IPS-NIHi7 (cell line): ENCODE results near the gene ARAP1.

Experiments used
- DNase-seq: peaks from one replicate; pipeline ENCODE4 v3.0.0; 2012; ENCODE audit warnings: mixed read lengths; ENCODE audit errors: extremely low spot score

The ARAP1 gene

GRCh38 chr11:72779495-72780128 is 27.4 kb upstream of the ARAP1 start:
- DNase-seq: no peak

DNA sequence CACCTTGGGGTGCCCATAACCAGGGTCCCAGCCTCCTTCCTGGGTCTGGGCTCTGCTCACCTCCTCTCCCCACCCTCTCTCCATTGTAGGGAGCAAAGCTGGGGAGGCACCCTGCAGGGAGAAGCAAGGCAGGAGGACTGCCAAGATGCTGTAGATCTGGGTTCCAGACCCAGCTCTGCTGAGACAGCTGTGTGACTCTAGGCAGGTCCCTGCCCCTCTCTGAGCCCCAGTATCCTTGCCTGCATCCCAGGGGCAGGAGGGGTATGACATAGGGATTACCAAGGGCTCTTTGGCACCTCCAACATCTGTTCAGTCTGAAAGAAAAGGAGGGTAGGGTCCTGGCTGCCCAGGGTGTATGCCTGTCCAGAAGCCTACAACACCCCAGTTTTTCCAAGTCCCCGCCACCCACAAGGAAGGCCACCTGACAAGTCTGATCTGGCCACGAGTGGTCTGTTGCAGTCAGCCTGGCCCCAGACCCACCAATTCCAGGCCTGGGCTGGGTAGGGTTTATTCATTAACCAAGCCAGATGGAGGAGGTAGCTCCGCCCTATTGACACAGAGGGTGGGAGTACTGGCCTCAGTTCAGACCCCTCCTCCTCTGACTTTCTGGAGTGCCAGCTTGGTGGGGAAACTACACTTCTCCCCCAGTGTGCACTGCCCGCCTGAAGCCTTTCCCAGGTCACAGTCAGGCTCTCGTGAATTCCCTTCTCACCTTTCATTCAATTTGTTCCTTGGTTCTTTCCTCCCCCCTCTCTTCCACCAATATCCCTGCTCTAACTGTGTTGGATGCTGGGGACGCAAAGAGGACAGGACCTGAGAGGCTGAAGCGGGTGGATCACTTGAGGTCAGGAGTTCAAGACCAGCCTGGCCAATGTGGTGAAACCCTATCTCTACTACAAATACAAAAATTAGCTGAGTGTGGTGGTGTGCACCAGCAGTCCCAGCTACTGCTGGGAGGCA is 26.6 kb upstream of the ARAP1 start:
- DNase-seq: no peak

GRCh38 chr11:72777755-72778278 is 25.6 kb upstream of the ARAP1 start:
- DNase-seq: no peak

- DNase-seq: peak; percentile 39
Measured at GRCh38 chr11:72776844-72777754, 24.9 kb upstream of the ARAP1 start.

DNA sequence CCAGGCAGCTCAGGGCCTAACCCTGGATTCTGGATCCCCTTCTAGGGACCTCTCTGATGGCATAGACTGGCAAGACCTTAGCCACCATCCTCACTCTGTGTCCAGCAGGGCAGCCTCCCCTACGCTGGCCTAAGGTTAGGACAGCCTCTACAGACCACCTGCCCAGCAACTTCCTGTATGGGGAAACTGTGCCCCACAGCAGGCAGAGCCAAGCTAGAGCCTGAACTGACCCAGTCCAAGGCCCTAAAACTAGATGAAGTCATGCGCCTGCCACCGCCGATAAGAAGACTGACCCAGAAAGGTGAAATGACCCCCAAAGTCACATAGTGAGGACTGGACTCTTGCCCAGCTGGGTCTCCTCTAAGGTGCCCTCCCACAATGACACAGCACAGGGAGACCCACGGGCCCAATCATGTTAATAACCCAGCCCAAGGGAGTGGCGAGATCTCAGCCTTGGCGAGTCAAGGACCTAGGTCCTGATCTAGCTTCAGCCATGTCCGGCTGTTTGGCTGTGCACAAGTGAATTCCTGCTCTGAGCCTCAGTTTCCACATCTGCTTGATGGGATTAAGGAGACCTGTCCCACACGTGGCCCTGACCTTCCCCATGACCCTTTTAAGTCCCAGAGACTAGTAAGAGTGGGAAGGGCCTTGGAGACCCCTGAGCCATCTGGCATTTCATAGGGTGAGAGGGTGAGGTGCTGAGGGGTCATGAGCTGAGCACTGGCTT is 24.1 kb upstream of the ARAP1 start:
- no peak for DNase-seq

GRCh38 chr11:72775288-72776110 is 23.3 kb upstream of the ARAP1 start:
- no peak for DNase-seq

DNA sequence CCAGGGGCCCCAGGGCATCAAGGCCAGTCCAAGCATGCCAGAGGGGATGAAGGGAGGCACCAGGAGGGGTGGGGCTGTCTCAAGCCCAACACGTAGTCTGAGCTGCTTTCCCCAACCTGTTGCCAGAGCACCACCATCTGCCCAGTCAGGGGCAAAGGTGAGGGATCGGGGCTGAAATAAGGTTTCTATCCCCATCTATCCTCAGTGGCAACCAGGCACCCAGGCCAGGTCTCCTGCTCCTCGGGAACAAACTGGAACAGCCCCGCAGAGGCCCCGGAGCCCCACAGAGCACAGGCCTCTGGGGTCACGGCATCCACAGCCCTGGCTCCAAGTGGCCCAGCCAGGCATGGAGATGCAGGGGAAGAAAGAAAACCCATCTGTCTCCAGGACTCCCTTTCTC is 22.3 kb upstream of the ARAP1 start:
- DNase-seq: no peak

DNA sequence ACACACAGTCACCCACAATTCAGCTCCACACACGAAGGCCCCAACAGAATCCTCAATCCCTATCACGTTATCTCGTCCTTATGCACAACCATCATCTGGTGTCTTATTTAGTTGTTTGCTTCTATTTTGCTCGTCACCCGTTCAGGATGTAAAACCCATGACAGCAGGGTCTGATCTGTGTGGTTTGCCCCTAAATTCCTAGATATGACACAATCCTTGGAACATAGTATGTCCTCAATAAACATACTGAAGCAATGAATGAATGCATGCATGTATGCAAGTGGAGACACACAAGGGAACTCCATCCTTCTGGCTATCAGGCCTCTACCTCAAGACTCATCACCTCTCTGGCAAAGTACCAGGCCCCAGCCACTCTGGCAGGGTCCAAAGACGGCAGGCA is 21.5 kb upstream of the ARAP1 start:
- DNase-seq: no peak

DNA sequence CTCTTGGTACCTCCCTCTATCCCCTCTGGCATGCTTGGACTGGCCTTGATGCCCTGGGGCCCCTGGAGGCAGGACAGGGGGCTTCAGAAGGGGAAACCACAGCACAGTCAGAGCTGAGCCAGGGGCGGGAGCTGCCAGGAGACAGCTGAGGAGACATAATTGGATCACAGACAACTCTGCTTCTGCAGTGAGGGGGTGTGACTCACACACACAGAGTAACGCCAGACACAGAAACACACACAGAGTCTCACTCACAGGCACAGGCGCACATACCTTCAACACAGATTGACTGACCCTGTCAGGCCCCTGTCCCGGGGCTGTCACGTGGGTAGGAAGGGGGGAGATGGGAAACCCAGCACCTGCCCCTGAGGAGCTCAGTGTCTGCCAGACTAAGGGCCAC is 21.1 kb upstream of the ARAP1 start:
- no peak for DNase-seq

- DNase-seq: no peak
Measured at GRCh38 chr11:72772059-72772458, 19.9 kb upstream of the ARAP1 start.

DNA sequence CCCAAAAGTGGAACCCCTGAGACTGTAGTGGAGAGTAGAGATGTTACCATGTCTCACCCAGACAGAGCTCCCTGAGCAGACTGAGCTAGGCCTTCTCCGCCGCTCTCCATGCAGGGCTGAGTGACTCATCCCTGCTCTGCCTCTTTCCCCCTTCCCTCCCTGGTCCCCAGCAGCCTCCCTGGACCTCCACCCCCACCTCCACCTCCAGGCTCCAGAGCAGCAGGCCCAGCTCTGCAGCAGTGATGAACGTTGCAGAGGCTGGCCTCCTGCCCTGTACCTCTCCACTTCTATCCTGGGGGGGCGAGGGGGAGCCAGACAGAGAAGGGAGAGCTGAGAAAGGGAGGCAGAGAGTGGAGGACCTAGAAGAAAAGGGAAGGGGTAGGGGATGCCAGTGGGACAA is 19.3 kb upstream of the ARAP1 start:
- peak; percentile 51 for DNase-seq

- DNase-seq: no peak
Measured at GRCh38 chr11:72770799-72771198, 18.6 kb upstream of the ARAP1 start.

DNA sequence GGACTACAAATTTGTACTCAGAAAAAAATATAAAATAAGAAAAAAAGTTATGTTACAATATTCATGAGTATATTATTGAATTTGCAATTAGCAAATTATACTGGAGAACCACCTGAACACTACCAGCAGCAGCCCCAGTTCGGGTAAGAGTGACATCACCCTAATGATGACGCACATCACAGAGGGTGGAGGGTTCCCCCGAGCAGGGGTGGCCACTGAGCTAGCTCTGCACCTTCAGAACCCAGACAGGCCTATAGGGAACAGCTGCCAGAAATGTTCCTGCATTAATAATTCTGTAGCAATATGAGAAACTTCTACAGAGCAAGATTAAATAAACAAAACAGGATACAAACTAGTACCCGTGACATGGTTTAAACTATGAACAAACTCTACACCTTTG is 17.5 kb upstream of the ARAP1 start:
- DNase-seq: no peak

GRCh38 chr11:72768581-72768980 is 16.4 kb upstream of the ARAP1 start:
- no peak for DNase-seq

DNA sequence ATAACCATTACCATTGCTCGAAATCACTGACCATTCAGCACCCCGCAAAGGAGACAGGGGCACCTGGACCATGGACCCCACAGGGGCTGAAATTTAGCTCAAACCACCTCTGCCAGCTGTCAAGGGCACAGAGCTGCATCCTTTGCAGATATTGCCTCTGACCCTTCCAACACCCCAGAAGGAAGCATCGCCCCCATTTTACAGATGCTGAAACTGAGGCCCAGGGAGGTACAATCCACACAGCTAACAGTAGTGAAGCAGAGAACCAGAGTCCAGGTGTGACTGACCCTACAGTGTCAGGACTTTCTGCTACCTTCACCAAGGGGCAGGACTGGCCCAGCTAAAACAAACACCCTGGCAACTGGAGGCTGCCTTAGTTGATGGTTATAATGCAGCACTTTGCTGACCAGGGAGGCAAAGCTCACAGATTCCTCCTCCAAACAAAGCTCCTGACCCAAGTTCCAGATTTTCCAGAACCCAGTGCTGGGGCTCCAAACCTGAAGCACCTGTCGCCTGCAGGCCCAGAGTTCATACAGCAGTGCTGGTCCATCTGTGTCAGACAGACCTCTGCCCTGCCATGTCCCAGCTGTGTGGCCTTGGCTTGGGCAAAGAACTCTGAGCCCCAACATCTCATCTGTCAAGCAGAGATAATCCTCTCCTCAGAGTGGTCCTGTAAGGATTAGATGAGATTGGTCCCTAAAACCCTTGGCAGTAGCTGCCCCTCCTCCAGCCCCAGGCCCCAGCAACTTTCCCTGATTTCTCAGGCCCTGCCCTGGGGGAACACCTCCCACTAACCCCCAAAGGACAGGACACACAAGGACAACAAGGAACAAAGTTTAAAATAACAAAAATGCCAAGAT is 15.2 kb upstream of the ARAP1 start:
- DNase-seq: no peak

GRCh38 chr11:72766152-72766902 is 14.1 kb upstream of the ARAP1 start:
- no peak for DNase-seq

GRCh38 chr11:72764503-72764902 is 12.3 kb upstream of the ARAP1 start:
- DNase-seq: peak; percentile 93

DNA sequence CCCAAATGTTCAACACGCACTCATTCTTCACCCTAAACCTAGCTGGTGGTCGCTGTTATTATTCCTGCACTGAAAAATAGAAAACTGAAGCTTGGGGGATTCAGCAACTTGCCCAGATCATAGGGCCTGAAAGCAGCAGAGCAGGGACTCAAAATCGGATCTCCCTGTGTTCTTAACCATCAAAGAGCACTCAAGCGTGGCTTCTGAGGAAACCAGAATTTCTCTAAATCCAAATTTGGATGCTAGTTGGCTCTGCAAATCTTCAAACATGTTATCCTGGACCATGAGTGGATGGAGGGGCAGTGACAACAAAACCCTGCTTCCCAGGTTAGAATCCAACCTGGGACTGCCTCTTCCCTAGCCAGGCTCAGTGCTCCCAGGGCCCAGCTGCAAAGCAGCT is 11.6 kb upstream of the ARAP1 start:
- no peak for DNase-seq
